Endodermal cell (in vitro differentiated cells): ENCODE results near the gene ERMAP. TPM values are rescaled to one million over a fixed set of nuclear protein-coding genes. Genes with fewer than 3 reads are reported as not detected.

Experiments
- DNase-seq: peaks from one replicate; pipeline ENCODE4 v3.0.0-alpha.2; 2017
- H3K27ac ChIP-seq: 2 replicates; pipeline ENCODE4 v1.5.1; 2013; ENCODE audit warnings: mild to moderate bottlenecking, low read depth, low read length, moderate library complexity
- H3K27me3 ChIP-seq: 2 replicates; pipeline ENCODE4 v1.6.1; 2013; ENCODE audit warnings: mild to moderate bottlenecking, low read length, moderate library complexity; ENCODE audit not compliant: insufficient read depth, control insufficient read depth, poor library complexity, severe bottlenecking
- H3K36me3 ChIP-seq: 2 replicates; pipeline ENCODE4 v1.7.0; 2013; ENCODE audit warnings: mild to moderate bottlenecking, low read length, moderate library complexity; ENCODE audit not compliant: control insufficient read depth, insufficient read depth
- H3K4me1 ChIP-seq: one replicate; pipeline ENCODE4 v1.7.0; 2013; ENCODE audit warnings: low read length; ENCODE audit not compliant: control insufficient read depth, insufficient read depth
- H3K4me3 ChIP-seq: 2 replicates; pipeline ENCODE4 v1.5.1; 2013; ENCODE audit warnings: mild to moderate bottlenecking, low read length, moderate library complexity
- H3K9ac ChIP-seq: 2 replicates; pipeline ENCODE4 v1.6.1; 2013; ENCODE audit warnings: mild to moderate bottlenecking, low read length, moderate library complexity; ENCODE audit not compliant: poor library complexity, severe bottlenecking; ENCODE audit errors: extremely low read depth
- H3K9me3 ChIP-seq: 2 replicates; pipeline ENCODE4 v1.6.1; 2013; ENCODE audit warnings: mild to moderate bottlenecking, low read length, moderate library complexity; ENCODE audit not compliant: control insufficient read depth
- H3K27ac Mint-ChIP-seq: 2 replicates; pipeline ENCODE4 v1.8.0; 2020; ENCODE audit warnings: mixed read lengths
- H3K27me3 Mint-ChIP-seq: 2 replicates; pipeline ENCODE4 v1.8.0; 2021; ENCODE audit warnings: mild to moderate bottlenecking, mixed read lengths; ENCODE audit not compliant: insufficient read depth
- H3K36me3 Mint-ChIP-seq: 2 replicates; pipeline ENCODE4 v1.8.0; 2020; ENCODE audit warnings: low read depth, mixed read lengths
- H3K4me1 Mint-ChIP-seq: 2 replicates; pipeline ENCODE4 v1.8.0; 2020; ENCODE audit warnings: mixed read lengths
- H3K4me3 Mint-ChIP-seq: 2 replicates; pipeline ENCODE4 v1.8.0; 2020; ENCODE audit warnings: mild to moderate bottlenecking, moderate library complexity, mixed read lengths
- H3K9me3 Mint-ChIP-seq: 2 replicates; pipeline ENCODE4 v1.8.0; 2020; ENCODE audit warnings: mild to moderate bottlenecking, mixed read lengths
- WGBS, 2 experiments: methylation state at CpG; one replicate each; pipeline versions ENCODE4 v1.1.5 to v1.1.7; 2013; ENCODE audit warnings: missing lambda C conversion rate in 2 of 2, mixed read lengths in 1 of 2; ENCODE audit not compliant: insufficient coverage in 1 of 2, insufficient read length in 1 of 2; 5-methylcytosine and 5-hydroxymethylcytosine counted together
- total RNA-seq, 2 donors: library from RNA; stranded (reverse); fragmentation: NEBNext Ultra II Directional in 1 of 2; extraction: Animal tissue kit (Norgen Biotek cat#: 25700) in 1 of 2; gene quantifications; 2 replicates in 1 of 2; 3 replicates in 1 of 2; pipeline ENCODE4 v1.2.1, GENCODE V29; 2021
- TF ChIP-seq, protein P1 (sequence below): fragments of 200-600 bp; sonication (generic); conservative IDR thresholded peaks from 2 replicates; pipeline ENCODE4 v1.5.0; 2021; ENCODE audit warnings: antibody characterized with exemption, mild to moderate bottlenecking

Gene ERMAP
- total RNA-seq, 2 donors from 2014 or later: 5.1 to 5.7 TPM

DNA sequence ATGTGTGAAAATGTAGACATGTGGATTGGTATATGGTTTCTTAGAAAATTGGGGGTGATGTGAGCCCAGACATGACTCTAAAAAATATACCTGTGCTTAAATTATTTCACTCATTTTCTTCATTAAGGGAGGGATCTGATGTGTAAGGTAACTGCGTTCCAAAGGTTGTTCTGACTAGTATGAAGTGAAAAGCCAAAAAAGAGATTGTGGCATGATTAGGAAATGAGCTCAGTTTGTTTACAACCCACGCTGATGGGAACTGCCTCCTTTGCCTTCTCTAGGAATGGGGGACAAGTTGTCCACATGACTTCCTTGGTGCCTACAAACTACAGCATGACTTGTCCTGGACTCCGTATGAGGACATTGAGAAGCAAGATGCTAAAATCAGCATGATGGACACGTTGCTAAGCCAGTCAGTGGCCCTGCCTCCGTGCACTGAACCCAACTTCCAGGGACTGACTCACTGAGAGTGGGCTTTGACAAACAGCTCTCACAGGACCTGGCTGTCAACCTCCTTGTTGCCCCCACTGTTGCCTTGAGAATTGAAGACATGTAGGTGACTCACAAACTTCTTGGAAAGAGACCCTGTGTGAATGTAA lies 41.9 kb upstream of the ERMAP start:
- H3K4me3 ChIP-seq: no peak overlapping the region
- no peaks in the 10 kb centered on the region for H3K9me3 ChIP-seq
- H3K36me3 ChIP-seq: peaks cover 68% of the 10 kb centered on the region
- 92 to 95% methylated on average over 4 to 5 of the region's 5 CpGs for WGBS, 2 experiments
- Mint-ChIP-seq H3K9me3 (no peaks in the 10 kb centered on the region), H3K4me1 (no peaks in the 10 kb centered on the region), H3K4me3 (no peak overlapping the region), H3K27me3 (no peaks in the 10 kb centered on the region), H3K27ac (no peak overlapping the region), H3K36me3 (peaks cover 72% of the 10 kb centered on the region)
- TF ChIP-seq, protein P1, sequence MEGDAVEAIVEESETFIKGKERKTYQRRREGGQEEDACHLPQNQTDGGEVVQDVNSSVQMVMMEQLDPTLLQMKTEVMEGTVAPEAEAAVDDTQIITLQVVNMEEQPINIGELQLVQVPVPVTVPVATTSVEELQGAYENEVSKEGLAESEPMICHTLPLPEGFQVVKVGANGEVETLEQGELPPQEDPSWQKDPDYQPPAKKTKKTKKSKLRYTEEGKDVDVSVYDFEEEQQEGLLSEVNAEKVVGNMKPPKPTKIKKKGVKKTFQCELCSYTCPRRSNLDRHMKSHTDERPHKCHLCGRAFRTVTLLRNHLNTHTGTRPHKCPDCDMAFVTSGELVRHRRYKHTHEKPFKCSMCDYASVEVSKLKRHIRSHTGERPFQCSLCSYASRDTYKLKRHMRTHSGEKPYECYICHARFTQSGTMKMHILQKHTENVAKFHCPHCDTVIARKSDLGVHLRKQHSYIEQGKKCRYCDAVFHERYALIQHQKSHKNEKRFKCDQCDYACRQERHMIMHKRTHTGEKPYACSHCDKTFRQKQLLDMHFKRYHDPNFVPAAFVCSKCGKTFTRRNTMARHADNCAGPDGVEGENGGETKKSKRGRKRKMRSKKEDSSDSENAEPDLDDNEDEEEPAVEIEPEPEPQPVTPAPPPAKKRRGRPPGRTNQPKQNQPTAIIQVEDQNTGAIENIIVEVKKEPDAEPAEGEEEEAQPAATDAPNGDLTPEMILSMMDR: no peak
- DNase-seq: no peak
- no peaks in the 10 kb centered on the region for H3K4me1 ChIP-seq
- H3K9ac ChIP-seq: no peak overlapping the region
- no peak overlapping the region for H3K27ac ChIP-seq
- H3K27me3 ChIP-seq: no peaks in the 10 kb centered on the region

DNA sequence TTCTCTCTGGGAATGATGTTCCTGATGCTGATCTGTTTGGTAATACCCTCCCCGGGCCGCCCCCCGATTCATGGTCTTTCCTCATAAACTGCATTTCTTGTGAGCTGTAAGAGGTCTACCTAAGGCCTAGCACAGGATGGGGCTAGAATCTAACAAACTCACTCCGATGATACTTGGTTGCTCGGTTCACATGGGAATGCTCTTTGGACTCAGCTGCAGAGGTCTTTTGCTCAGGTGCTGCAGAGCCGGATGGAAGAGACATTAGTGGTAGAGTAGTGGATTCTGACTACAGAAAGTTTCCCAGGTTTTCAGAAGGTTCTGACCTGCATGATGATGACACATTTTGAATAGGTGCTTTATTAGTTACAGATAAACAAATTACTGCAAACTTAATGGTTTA lies 40.4 kb upstream of the ERMAP start:
- H3K36me3 Mint-ChIP-seq: peaks cover 78% of the 10 kb centered on the region
- H3K4me1 Mint-ChIP-seq: no peaks in the 10 kb centered on the region
- Histone ChIP-seq H3K9ac (no peak overlapping the region), H3K27me3 (no peaks in the 10 kb centered on the region), H3K36me3 (peaks cover 80% of the 10 kb centered on the region), H3K27ac (no peak overlapping the region), H3K4me3 (no peak overlapping the region), H3K4me1 (no peaks in the 10 kb centered on the region), H3K9me3 (no peaks in the 10 kb centered on the region)
- no peaks in the 10 kb centered on the region for H3K27me3 Mint-ChIP-seq
- TF ChIP-seq, protein P1: no peak
- H3K9me3 Mint-ChIP-seq: no peaks in the 10 kb centered on the region
- H3K4me3 Mint-ChIP-seq: no peak overlapping the region
- H3K27ac Mint-ChIP-seq: no peak overlapping the region
- DNase-seq: no peak
- WGBS, 2 experiments: 90 to 94% methylated on average over 5 to 6 of the region's 6 CpGs

DNA sequence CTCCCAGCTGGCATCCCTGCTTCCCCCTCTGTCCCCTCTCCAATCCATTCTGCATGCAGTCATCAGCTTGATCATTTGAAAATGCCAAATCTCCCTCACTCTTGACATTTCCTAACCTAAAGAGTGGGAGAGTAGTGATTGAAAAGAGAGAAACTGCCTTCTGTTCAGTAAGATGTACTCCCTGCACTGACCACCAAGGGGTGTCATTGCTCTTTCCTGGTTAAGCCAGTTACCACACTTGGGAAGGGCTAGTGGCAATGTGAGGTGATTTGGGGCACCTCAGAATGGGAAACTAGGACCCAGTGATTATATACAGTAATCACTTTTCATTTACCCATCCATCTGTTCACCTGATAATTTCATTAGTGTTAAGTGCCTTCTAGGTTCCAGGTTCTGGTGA lies 39.1 kb upstream of the ERMAP start:
- Histone ChIP-seq H3K27me3 (no peaks in the 10 kb centered on the region), H3K4me1 (no peaks in the 10 kb centered on the region), H3K9me3 (no peaks in the 10 kb centered on the region), H3K27ac (no peak overlapping the region), H3K36me3 (peaks cover 79% of the 10 kb centered on the region), H3K4me3 (no peak overlapping the region), H3K9ac (no peak overlapping the region)
- Mint-ChIP-seq H3K4me1 (no peaks in the 10 kb centered on the region), H3K27ac (no peak overlapping the region), H3K9me3 (no peaks in the 10 kb centered on the region), H3K36me3 (peaks cover 79% of the 10 kb centered on the region), H3K4me3 (no peak overlapping the region), H3K27me3 (no peaks in the 10 kb centered on the region)
- TF ChIP-seq, protein P1: peak; percentile 88
- DNase-seq: peak; percentile 83
